ENCODE measurements around the gene DENR. TPM values are rescaled to one million over a fixed set of nuclear protein-coding genes. Genes with fewer than 3 reads are reported as not detected.
"Not testable (repeated sequence)": the region's sequence is repeated elsewhere in the genome, so short reads cannot be mapped to it uniquely, and the experiment has no call there.

The DENR gene
- total RNA-seq, 1 experiment from 2014 or later, result 83.2 TPM

DNA sequence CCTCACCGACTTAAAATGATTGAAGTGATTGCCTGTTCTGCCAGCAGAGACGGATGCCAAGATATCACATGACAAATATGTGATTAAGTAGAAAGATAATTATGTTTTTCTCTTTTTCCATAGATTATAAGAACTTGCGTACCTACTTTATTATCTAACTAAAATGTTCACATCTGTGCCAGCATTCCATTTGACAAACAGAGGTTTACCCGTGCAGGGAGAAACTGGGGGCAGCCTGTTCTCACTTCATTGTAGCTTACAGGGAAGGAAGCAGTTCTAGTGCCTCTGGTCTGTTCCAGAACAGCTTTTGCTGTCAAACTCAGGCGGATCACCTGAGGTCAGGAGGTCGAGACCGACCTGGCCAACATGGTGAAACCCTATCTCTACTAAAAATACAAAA is 51.3 kb downstream of the DENR start:
- Mint-ChIP-seq H3K4me1 (ENCODE audit: low read depth, unreplicated experiment) (peaks cover 4% of the 10 kb centered on the region), H3K36me3 (ENCODE audit: insufficient read depth, unreplicated experiment) (no peaks in the 10 kb centered on the region), H3K27me3 (ENCODE audit: insufficient read depth, unreplicated experiment) (no peaks in the 10 kb centered on the region), H3K27ac (ENCODE audit: unreplicated experiment) (no peak overlapping the region), H3K9me3 (ENCODE audit: unreplicated experiment) (no peaks in the 10 kb centered on the region), H3K4me3 (ENCODE audit: unreplicated experiment) (no peak overlapping the region)
- POLR2A ChIA-PET, result interaction anchor here (0.5 to 0.6 kb wide), 2 partner anchors 32 to 146 kb away, joined by 3 to 5 read pairs; no protein-coding TSS in a partner anchor
- DNase-seq, result no peak
- TF ChIP-seq, protein P1, sequence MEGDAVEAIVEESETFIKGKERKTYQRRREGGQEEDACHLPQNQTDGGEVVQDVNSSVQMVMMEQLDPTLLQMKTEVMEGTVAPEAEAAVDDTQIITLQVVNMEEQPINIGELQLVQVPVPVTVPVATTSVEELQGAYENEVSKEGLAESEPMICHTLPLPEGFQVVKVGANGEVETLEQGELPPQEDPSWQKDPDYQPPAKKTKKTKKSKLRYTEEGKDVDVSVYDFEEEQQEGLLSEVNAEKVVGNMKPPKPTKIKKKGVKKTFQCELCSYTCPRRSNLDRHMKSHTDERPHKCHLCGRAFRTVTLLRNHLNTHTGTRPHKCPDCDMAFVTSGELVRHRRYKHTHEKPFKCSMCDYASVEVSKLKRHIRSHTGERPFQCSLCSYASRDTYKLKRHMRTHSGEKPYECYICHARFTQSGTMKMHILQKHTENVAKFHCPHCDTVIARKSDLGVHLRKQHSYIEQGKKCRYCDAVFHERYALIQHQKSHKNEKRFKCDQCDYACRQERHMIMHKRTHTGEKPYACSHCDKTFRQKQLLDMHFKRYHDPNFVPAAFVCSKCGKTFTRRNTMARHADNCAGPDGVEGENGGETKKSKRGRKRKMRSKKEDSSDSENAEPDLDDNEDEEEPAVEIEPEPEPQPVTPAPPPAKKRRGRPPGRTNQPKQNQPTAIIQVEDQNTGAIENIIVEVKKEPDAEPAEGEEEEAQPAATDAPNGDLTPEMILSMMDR (IDR thresholded peaks at IDR 0.05; ENCODE audit: insufficient read depth in 1 of 2, low read depth in 1 of 2, low read length in 1 of 2, severe bottlenecking in 1 of 2, unreplicated experiment in 1 of 2), result no peak
- Histone ChIP-seq H3K4me3 (ENCODE audit: low read depth, low read length) (no peak overlapping the region), H3K9me3 (no peaks in the 10 kb centered on the region), H3K36me3 (ENCODE audit: control insufficient read depth, insufficient read depth, low read length) (no peaks in the 10 kb centered on the region), H3K27me3 (replicated peaks; ENCODE audit: control insufficient read depth, insufficient read depth, low read length) (no peaks in the 10 kb centered on the region), H3K4me1 (peaks cover 5% of the 10 kb centered on the region; the same call in 1 of the 2 replicates)
- BruUV-seq (replicated peaks), result no TSS peak
- intact Hi-C loops (cut with micrococcal nuclease; ENCODE audit: unreplicated experiment), result no loop called here
- CTCF ChIA-PET, result no interaction called here

GRCh38 chr12:122804957-122805356 is 52.3 kb downstream of the DENR start:
- H3K4me1 ChIP-seq; H3K36me3 Mint-ChIP-seq (ENCODE audit: insufficient read depth, unreplicated experiment); H3K27me3 ChIP-seq (replicated peaks; ENCODE audit: control insufficient read depth, insufficient read depth, low read length); BruUV-seq (replicated peaks); H3K27ac Mint-ChIP-seq (ENCODE audit: unreplicated experiment); intact Hi-C loops (cut with micrococcal nuclease; ENCODE audit: unreplicated experiment); H3K4me3 Mint-ChIP-seq (ENCODE audit: unreplicated experiment); DNase-seq; H3K4me1 Mint-ChIP-seq (ENCODE audit: low read depth, unreplicated experiment); H3K4me3 ChIP-seq (ENCODE audit: low read depth, low read length); H3K27me3 Mint-ChIP-seq (ENCODE audit: insufficient read depth, unreplicated experiment); H3K36me3 ChIP-seq (ENCODE audit: control insufficient read depth, insufficient read depth, low read length); H3K9me3 Mint-ChIP-seq (ENCODE audit: unreplicated experiment); H3K9me3 ChIP-seq: not testable (repeated sequence)
- ChIA-PET POLR2A (interaction anchor here (0.7 kb wide), 1 partner anchor 20 kb away, joined by 12 read pairs; no protein-coding TSS in a partner anchor), CTCF (interaction anchor here (1.1 kb wide), 1 partner anchor 11 kb away, joined by 3 read pairs; no protein-coding TSS in a partner anchor)

GRCh38 chr12:122807651-122808050 is 55.0 kb downstream of the DENR start:
- no peaks in the 10 kb centered on the region for H3K36me3 Mint-ChIP-seq (ENCODE audit: insufficient read depth, unreplicated experiment)

More at GRCh38 chr12:122807651-122808050, 55.0 kb downstream of the DENR start:
- H3K9me3 Mint-ChIP-seq (ENCODE audit: unreplicated experiment), result no peaks in the 10 kb centered on the region
- intact Hi-C loops (cut with micrococcal nuclease; ENCODE audit: unreplicated experiment), result no loop called here
- H3K9me3 ChIP-seq, result no peaks in the 10 kb centered on the region
- H3K4me3 ChIP-seq (ENCODE audit: low read depth, low read length), result no peak overlapping the region
- H3K27me3 Mint-ChIP-seq (ENCODE audit: insufficient read depth, unreplicated experiment), result no peaks in the 10 kb centered on the region
- ChIA-PET POLR2A (no interaction called here), CTCF (no interaction called here)
- peaks cover 6% of the 10 kb centered on the region; the same call in 1 of the 2 replicates for H3K4me1 ChIP-seq
- no peaks in the 10 kb centered on the region for H3K36me3 ChIP-seq (ENCODE audit: control insufficient read depth, insufficient read depth, low read length)
- no TSS peak for BruUV-seq (replicated peaks)
- no peak for DNase-seq
- H3K27ac Mint-ChIP-seq (ENCODE audit: unreplicated experiment), result no peak overlapping the region
- H3K4me3 Mint-ChIP-seq (ENCODE audit: unreplicated experiment), result no peak overlapping the region
- TF ChIP-seq, protein P1 (IDR thresholded peaks at IDR 0.05; ENCODE audit: insufficient read depth in 1 of 2, low read depth in 1 of 2, low read length in 1 of 2, severe bottlenecking in 1 of 2, unreplicated experiment in 1 of 2), result no peak
- peaks cover 6% of the 10 kb centered on the region for H3K4me1 Mint-ChIP-seq (ENCODE audit: low read depth, unreplicated experiment)
- H3K27me3 ChIP-seq (replicated peaks; ENCODE audit: control insufficient read depth, insufficient read depth, low read length), result no peaks in the 10 kb centered on the region
